HG03469 (cell line): ENCODE data around the gene CRYGA.
"Not testable (repeated sequence)": the region's sequence is repeated elsewhere in the genome, so short reads cannot be mapped to it uniquely, and the experiment has no call there.

Experiments used
- ATAC-seq: cut with Tn5 transposase; IDR thresholded peaks from one replicate; pipeline ENCODE4 v1.9.1; 2021; ENCODE audit warnings: mild to moderate bottlenecking, moderate library complexity, moderate number of reproducible peaks; ENCODE audit not compliant: unreplicated experiment

The CRYGA gene

GRCh38 chr2:208128136-208128535 is 35.3 kb downstream of the CRYGA start:
- ATAC-seq, result no peak

GRCh38 chr2:208127090-208127489 is 36.3 kb downstream of the CRYGA start:
- ATAC-seq, result no peak

- no peak for ATAC-seq
Observed at GRCh38 chr2:208125251-208125650, 38.1 kb downstream of the CRYGA start.

GRCh38 chr2:208124013-208124715 is 39.2 kb downstream of the CRYGA start, which contains the start of gene CRYGD:
CRYGD (minus strand) TSS chr2:208124524; CDS start chr2:208124473, 51 bp downstream.
- not testable (repeated sequence) for ATAC-seq

- no peak for ATAC-seq
Observed at GRCh38 chr2:208122248-208122647, 41.1 kb downstream of the CRYGA start.

- no peak for ATAC-seq
Observed at GRCh38 chr2:208118918-208119317, 44.5 kb downstream of the CRYGA start.

GRCh38 chr2:208117390-208117789 is 46.0 kb downstream of the CRYGA start:
- not testable (repeated sequence) for ATAC-seq

GRCh38 chr2:208112969-208113368 is 50.4 kb downstream of the CRYGA start:
- no peak for ATAC-seq

- ATAC-seq, result not testable (repeated sequence)
Observed at GRCh38 chr2:208112273-208112745, 51.1 kb downstream of the CRYGA start.
